Neural crest cell (in vitro differentiated cells): Measurements from ENCODE around the gene TNS3. TPM values are rescaled to one million over a fixed set of nuclear protein-coding genes. Genes with fewer than 3 reads are reported as not detected.

Source experiments
- DNase-seq: peaks from one replicate; pipeline ENCODE4 v3.0.0; 2021; ENCODE audit warnings: low read depth, mixed read lengths, low spot score
- H3K27ac Mint-ChIP-seq: one replicate; pipeline ENCODE4 v1.8.0; 2021; ENCODE audit warnings: mild to moderate bottlenecking, mixed read lengths; ENCODE audit not compliant: unreplicated experiment
- H3K27me3 Mint-ChIP-seq: 2 replicates; pipeline ENCODE4 v1.8.0; 2021; ENCODE audit warnings: low read depth, mild to moderate bottlenecking, mixed read lengths
- H3K36me3 Mint-ChIP-seq: 2 replicates; pipeline ENCODE4 v1.8.0; 2021; ENCODE audit warnings: low read depth, mild to moderate bottlenecking, mixed read lengths
- H3K4me1 Mint-ChIP-seq: 2 replicates; pipeline ENCODE4 v1.8.0; 2021; ENCODE audit warnings: mixed read lengths
- H3K4me3 Mint-ChIP-seq: one replicate; pipeline ENCODE4 v1.8.0; 2021; ENCODE audit warnings: mild to moderate bottlenecking, mixed read lengths
- H3K9me3 Mint-ChIP-seq: 2 replicates; pipeline ENCODE4 v1.8.0; 2021; ENCODE audit warnings: mixed read lengths
- CTCF ChIP-seq: fragments of 200-600 bp; sonication (generic); conservative IDR thresholded peaks from 2 replicates; pipeline ENCODE4 v1.5.0; 2021; ENCODE audit warnings: antibody characterized with exemption, mild to moderate bottlenecking
- long read RNA-seq: library from polyadenylated mRNA; unstranded; transcript quantifications from one replicate; pipeline ENCODE4 v2.0.0, GENCODE V29; 2020
- total RNA-seq: library from RNA; stranded (reverse); gene quantifications from 2 replicates; pipeline ENCODE4 v1.2.1, GENCODE V29; 2021

TNS3 gene
- 25.0 and 26.4 TPM in 2 replicates for total RNA-seq
- long read RNA-seq, partial matches to known transcripts: 17 of 20 reads
- long read RNA-seq, other reads (novel, unspliced or antisense): 3 of 20 reads

GRCh38 chr7:47581804-47582763, at the start of gene TNS3:
Gene TNS3, minus strand, starts transcription at chr7:47582111. Its CDS starts 142,475 bp downstream, at chr7:47439636.
- peak; percentile 57 for TF ChIP-seq CTCF
- peak within 1 kb of the TSS; percentile 29 for H3K27ac Mint-ChIP-seq
- H3K4me1 Mint-ChIP-seq: peaks cover 32% of the 10 kb centered on the region
- peaks cover 16% of the 10 kb centered on the region for H3K27me3 Mint-ChIP-seq
- peak within 1 kb of the TSS; percentile 93 for H3K4me3 Mint-ChIP-seq
- no peaks in the 10 kb centered on the region for H3K36me3 Mint-ChIP-seq
- peak; percentile 46 for DNase-seq
- H3K9me3 Mint-ChIP-seq: peaks cover 5% of the 10 kb centered on the region

GRCh38 chr7:47631711-47632110, 49.8 kb upstream of the TNS3 start:
- H3K4me3 Mint-ChIP-seq: no peak overlapping the region
- H3K4me1 Mint-ChIP-seq: peaks cover 19% of the 10 kb centered on the region
- no peak overlapping the region for H3K27ac Mint-ChIP-seq
- no peaks in the 10 kb centered on the region for H3K36me3 Mint-ChIP-seq
- no peaks in the 10 kb centered on the region for H3K9me3 Mint-ChIP-seq
- no peaks in the 10 kb centered on the region for H3K27me3 Mint-ChIP-seq
- no peak for DNase-seq
- no peak for TF ChIP-seq CTCF

GRCh38 chr7:47627580-47628283, 45.8 kb upstream of the TNS3 start:
- H3K36me3 Mint-ChIP-seq: no peaks in the 10 kb centered on the region
- H3K4me3 Mint-ChIP-seq: no peak overlapping the region

GRCh38 chr7:47625861-47626715, 44.2 kb upstream of the TNS3 start:
- Mint-ChIP-seq H3K4me3 (no peak overlapping the region), H3K4me1 (peaks cover 43% of the 10 kb centered on the region), H3K27me3 (no peaks in the 10 kb centered on the region), H3K27ac (no peak overlapping the region), H3K9me3 (no peaks in the 10 kb centered on the region), H3K36me3 (no peaks in the 10 kb centered on the region)
- TF ChIP-seq CTCF: no peak
- DNase-seq: no peak

More at GRCh38 chr7:47627580-47628283, 45.8 kb upstream of the TNS3 start:
- no peak for DNase-seq
- Mint-ChIP-seq H3K9me3 (no peaks in the 10 kb centered on the region), H3K27me3 (no peaks in the 10 kb centered on the region), H3K4me1 (peaks cover 27% of the 10 kb centered on the region), H3K27ac (no peak overlapping the region)
- no peak for TF ChIP-seq CTCF

- no peak for DNase-seq
- Mint-ChIP-seq H3K27ac (no peak overlapping the region), H3K4me3 (no peak overlapping the region), H3K36me3 (no peaks in the 10 kb centered on the region), H3K4me1 (peaks cover 44% of the 10 kb centered on the region), H3K9me3 (no peaks in the 10 kb centered on the region), H3K27me3 (no peaks in the 10 kb centered on the region)
- TF ChIP-seq CTCF: no peak
These were observed 42.8 kb upstream of the TNS3 start for GRCh38 chr7:47624689-47625088.
